K562 (cell line): ENCODE results near the gene COL4A6. TPM values are rescaled to one million over a fixed set of nuclear protein-coding genes. Genes with fewer than 3 reads are reported as not detected.

Source experiments
- ATAC-seq: fragments of 200-7000 bp; cut with Tn5 transposase; 3 replicates; pipeline ENCODE4 v1.9.1; 2020; ENCODE audit warnings: moderate library complexity
- BruUV-seq: library from RNA; stranded (reverse); fragments of 400-500 nt; replicated peaks from 2 replicates; lab custom pipeline; 2021; lab: Mats Ljungman, UMichigan
- CTCF ChIA-PET: fragments of 300-600 bp; formaldehyde crosslinking; extraction: SDS; loops from one replicate; lab custom pipeline; 2021; ENCODE audit warnings: low intra/inter-chr PET ratio; lab: Yijun Ruan, JAX
- POLR2A ChIA-PET: fragments of 300-600, 350-650 bp; sonication (Branson Sonifier 250); formaldehyde crosslinking; extraction: SDS; loops from one replicate; lab custom pipeline; 2021; ENCODE audit warnings: antibody characterized with exemption, inconsistent platforms; lab: Yijun Ruan, JAX
- DNase-seq, 4 experiments: peaks; one replicate each; pipeline versions ENCODE4 v3.0.0 to v3.0.0-alpha.2; 2011 to 2018; ENCODE audit warnings: low spot score in 3 of 4, mixed read lengths in 3 of 4; ENCODE audit errors: extremely low read depth in 1 of 4
- FAIRE-seq: peaks from 2 replicates; lab custom pipeline; 2011; peaks lifted over from hg19 to GRCh38; lab: Jason Lieb, UNC
- H2AFZ ChIP-seq: 2 replicates; pipeline ENCODE4 v1.6.0; 2011; ENCODE audit warnings: low read depth, low read length, control low read depth, inconsistent platforms
- H3K27ac ChIP-seq: fragments of 200-600 bp; 3 replicates; pipeline ENCODE4 v1.8.0; 2011; ENCODE audit warnings: low read depth, mild to moderate bottlenecking, control low read depth, inconsistent platforms, low read length, moderate library complexity, mixed read lengths; ENCODE audit errors: extremely low read depth
- H3K27me3 ChIP-seq, 2 experiments: fragments of 300-600 bp in 1 of 2; 2 replicates in 1 of 2; 3 replicates in 1 of 2; pipeline versions ENCODE4 v1.6.0 to v1.8.0; 2011; ENCODE audit warnings: inconsistent platforms in 2 of 2, low read length in 2 of 2, mild to moderate bottlenecking in 1 of 2, mixed read lengths in 1 of 2, moderate library complexity in 1 of 2; ENCODE audit not compliant: control insufficient read depth in 2 of 2, insufficient read depth in 2 of 2
- H3K36me3 ChIP-seq: fragments of 300-600 bp; 3 replicates; pipeline ENCODE4 v1.8.0; 2011; ENCODE audit warnings: mild to moderate bottlenecking, low read length, inconsistent platforms; ENCODE audit not compliant: control insufficient read depth, insufficient read depth
- H3K4me1 ChIP-seq, 2 experiments: fragments of 200-600 bp in 1 of 2; replicated peaks in 1 of 2; 2 replicates in 1 of 2; 3 replicates in 1 of 2; pipeline versions ENCODE4 v1.5.1 to v1.8.0; 2011; ENCODE audit warnings: inconsistent platforms in 2 of 2, low read length in 2 of 2, mild to moderate bottlenecking in 1 of 2, mixed read lengths in 1 of 2, moderate library complexity in 1 of 2; ENCODE audit not compliant: control insufficient read depth in 2 of 2, insufficient read depth in 2 of 2
- H3K4me2 ChIP-seq: 2 replicates; pipeline ENCODE4 v1.6.1; 2011; ENCODE audit warnings: low read length, control low read depth, inconsistent platforms, mixed read lengths; ENCODE audit not compliant: insufficient read depth
- H3K4me3 ChIP-seq: fragments of 200-600 bp; sonication (generic), shearing (Covaris generic); 2 replicates; pipeline ENCODE4 v1.5.1; 2016; ENCODE audit warnings: control low read depth, inconsistent platforms
- H3K79me2 ChIP-seq: fragments of 200-600 bp; 3 replicates; pipeline ENCODE4 v1.8.0; 2011; ENCODE audit warnings: low read length, inconsistent platforms; ENCODE audit not compliant: control insufficient read depth, insufficient read depth
- H3K9ac ChIP-seq, 2 experiments: 2 replicates each; pipeline versions ENCODE4 v1.6.0 to v1.6.1; 2011; ENCODE audit warnings: low read depth in 2 of 2, low read length in 2 of 2, control low read depth in 1 of 2, inconsistent platforms in 1 of 2, mild to moderate bottlenecking in 1 of 2, mixed read lengths in 1 of 2; ENCODE audit not compliant: insufficient read depth in 1 of 2
- H3K9me1 ChIP-seq: one replicate; pipeline ENCODE4 v1.6.0; 2011; ENCODE audit warnings: inconsistent platforms, mild to moderate bottlenecking, low read length, moderate library complexity; ENCODE audit not compliant: control insufficient read depth, insufficient read depth
- H3K9me3 ChIP-seq: replicated peaks from 2 replicates; pipeline ENCODE4 v1.5.1; 2011; ENCODE audit warnings: low read depth, low read length, inconsistent platforms; ENCODE audit not compliant: control insufficient read depth, insufficient read depth
- H4K20me1 ChIP-seq: replicated peaks from 2 replicates; pipeline ENCODE4 v1.6.1; 2011; ENCODE audit warnings: low read length, inconsistent platforms, mixed read lengths; ENCODE audit not compliant: control insufficient read depth, insufficient read depth
- CTBP1 ChIP-seq: fragments of 450-650 bp; IDR thresholded peaks from 2 replicates; pipeline ENCODE4 v1.6.1; 2016; ENCODE audit warnings: borderline replicate concordance
- CTCFL ChIP-seq: IDR thresholded peaks from 2 replicates; pipeline ENCODE4 v1.6.1; 2011; ENCODE audit warnings: borderline replicate concordance, low read depth, mild to moderate bottlenecking, moderate library complexity, low read length; ENCODE audit not compliant: insufficient read depth, poor library complexity, severe bottlenecking
- KLF16 ChIP-seq: IDR thresholded peaks from 2 replicates; pipeline ENCODE4 v1.6.1; 2016; ENCODE audit warnings: antibody characterized with exemption
- MLX ChIP-seq, 2 experiments: fragments of 450-650 bp in 1 of 2; sonication (generic) in 1 of 2; formaldehyde crosslinking; conservative IDR thresholded peaks; 2 replicates each; pipeline versions ENCODE4 v1.4.0 to v1.8.1; 2020 to 2022; ENCODE audit warnings: mild to moderate bottlenecking in 1 of 2, missing genetic modification reagents in 1 of 2
- REST ChIP-seq, 2 experiments: fragments of 450-650 bp; formaldehyde crosslinking in 1 of 2; IDR thresholded peaks; 2 replicates each; pipeline versions ENCODE4 v1.4.0 to v1.6.1; 2014 to 2020; ENCODE audit warnings: mild to moderate bottlenecking in 2 of 2, borderline replicate concordance in 1 of 2, low read depth in 1 of 2
- ZBTB9 ChIP-seq: fragments of 450-650 bp; formaldehyde crosslinking; IDR thresholded peaks from 2 replicates; pipeline ENCODE4 v1.4.0; 2020; ENCODE audit warnings: mild to moderate bottlenecking, moderate library complexity
- ZFP1 ChIP-seq: fragments of 450-650 bp; formaldehyde crosslinking; IDR thresholded peaks from 2 replicates; pipeline ENCODE4 v1.4.0; 2020; ENCODE audit warnings: mild to moderate bottlenecking, mixed read lengths
- WGBS: fragments of 100-300 bp; shearing (Covaris generic); methylation state at CpG from one replicate; pipeline ENCODE4 v1.1.6; 2016; ENCODE audit warnings: low coverage, mixed read lengths; ENCODE audit not compliant: insufficient coverage; ENCODE audit errors: missing lambda C conversion rate; 5-methylcytosine and 5-hydroxymethylcytosine counted together
- in situ Hi-C: fragments of 300-500 bp; cut with MboI; formaldehyde crosslinking; loops from 4 replicates; pipeline ENCODE4 v1.15.0; 2018; ENCODE audit warnings: inconsistent platforms, mixed read lengths
- intact Hi-C: fragments of 100-400 bp; cut with micrococcal nuclease; formaldehyde crosslinking; loops from 2 replicates; pipeline ENCODE4 v1.14.2; 2022
- polyA plus RNA-seq, 8 experiments: library from polyadenylated mRNA; depleted of rRNA in 4 of 8; stranded (reverse) in 5 of 8; unstranded in 3 of 8; fragments of >200 nt; fragmentation: Nextera tagmentation in 2 of 8; fragmentation: Illumina TruSeq in 1 of 8; extraction: Ambion mirVana in 2 of 8; extraction: Trizol in 1 of 8; gene quantifications; 2 replicates each; pipeline versions ENCODE4 v1.2.1 to v1.2.3, GENCODE V29; 2011 to 2014; ENCODE audit warnings: inconsistent platforms in 1 of 8, missing spikeins in 1 of 8
- total RNA-seq, 7 experiments: library from RNA; depleted of rRNA in 6 of 7; stranded (reverse); fragments of >200 nt in 6 of 7; fragmentation: Illumina TruSeq in 2 of 7; extraction: Trizol in 2 of 7; gene quantifications; 2 replicates each; pipeline versions ENCODE4 v1.2.1 to v1.2.3, GENCODE V29; 2011 to 2021; ENCODE audit warnings: low replicate concordance in 1 of 7

The COL4A6 gene
- total and polyA plus RNA-seq, 9 of the 15 experiments (the other 6 are each of a cell fraction or from before 2014, with no cell fraction given) = 0.02 to 0.05 TPM; not detected in 7

- 8% methylated on average over 4 of the region's 7 CpGs for WGBS
- Histone ChIP-seq H3K9me3 (no peaks in the 10 kb centered on the region), H2AFZ (peak overlapping the region; percentile 81), H3K27me3 (no peaks in the 10 kb centered on the region), H3K27ac (no peak overlapping the region), H3K4me2 (no peak overlapping the region), H3K4me1 (no peaks in the 10 kb centered on the region; a peak in 1 of 5 replicates), H4K20me1 (no peaks in the 10 kb centered on the region), H3K36me3 (no peaks in the 10 kb centered on the region), H3K9me1 (no peaks in the 10 kb centered on the region), H3K9ac (no peak overlapping the region), H3K4me3 (no peak overlapping the region), H3K79me2 (no peaks in the 10 kb centered on the region)
- ChIA-PET CTCF (no interaction called here), POLR2A (no interaction called here)
- ATAC-seq = peak; percentile 94
- no TSS peak for BruUV-seq
- in situ Hi-C loops = no loop called here
- peak; percentile 55 for FAIRE-seq
- intact Hi-C loops = no loop called here
- peak; percentile 26 to 43 (median 31) for DNase-seq
- TF ChIP-seq MLX (CRISPR knock-in tag; conservative IDR thresholded peaks at IDR 0.05) = no peak
- no peak for TF ChIP-seq REST (IDR thresholded peaks at IDR 0.05; ENCODE audit: borderline replicate concordance)
- TF ChIP-seq REST (CRISPR knock-in tag; IDR thresholded peaks at IDR 0.05; ENCODE audit: low read depth) = no peak
- no peak for TF ChIP-seq KLF16
- TF ChIP-seq ZBTB9 = no peak
- TF ChIP-seq ZFP1 (CRISPR knock-in tag) = no peak
- no peak for TF ChIP-seq CTBP1
- peak; percentile 16 for TF ChIP-seq CTCFL
Observed at GRCh38 chrX:108165383-108166111, 272.7 kb downstream of the COL4A6 start.
